ENCODE measurements around the gene USP37.
"Not testable (repeated sequence)": the region's sequence is repeated elsewhere in the genome, so short reads cannot be mapped to it uniquely, and the experiment has no call there.

USP37 gene

GRCh38 chr2:218547978-218548377 lies 20.2 kb downstream of the USP37 start:
- H3K4me1 ChIP-seq (ENCODE audit: insufficient read depth, low read length): no peaks in the 10 kb centered on the region
- no peak overlapping the region for H3K4me3 ChIP-seq (ENCODE audit: low read length)
- H3K9me3 ChIP-seq (ENCODE audit: insufficient read depth, low read depth, low read length): no peaks in the 10 kb centered on the region
- H3K9ac ChIP-seq (ENCODE audit: low read depth, low read length): no peak overlapping the region
- no peaks in the 10 kb centered on the region for H3K27me3 ChIP-seq (ENCODE audit: insufficient read depth, low read length)
- H3K27ac ChIP-seq (ENCODE audit: low read depth, low read length): no peak overlapping the region
- peaks cover 96% of the 10 kb centered on the region for H3K36me3 ChIP-seq (ENCODE audit: insufficient read depth, low read length)

- H3K4me3 ChIP-seq (ENCODE audit: low read length): no peak overlapping the region
- no peaks in the 10 kb centered on the region for H3K4me1 ChIP-seq (ENCODE audit: insufficient read depth, low read length)
- no peak overlapping the region for H3K27ac ChIP-seq (ENCODE audit: low read depth, low read length)
- peaks cover 96% of the 10 kb centered on the region for H3K36me3 ChIP-seq (ENCODE audit: insufficient read depth, low read length)
- no peak overlapping the region for H3K9ac ChIP-seq (ENCODE audit: low read depth, low read length)
- H3K9me3 ChIP-seq (ENCODE audit: insufficient read depth, low read depth, low read length): no peaks in the 10 kb centered on the region
- no peaks in the 10 kb centered on the region for H3K27me3 ChIP-seq (ENCODE audit: insufficient read depth, low read length)
These were observed 20.6 kb downstream of the USP37 start for GRCh38 chr2:218547511-218547910.

- no peaks in the 10 kb centered on the region for H3K27me3 ChIP-seq (ENCODE audit: insufficient read depth, low read length)
- no peak overlapping the region for H3K9ac ChIP-seq (ENCODE audit: low read depth, low read length)
- 98% methylated on average over 1 of the region's 1 CpG for WGBS
- H3K27ac ChIP-seq (ENCODE audit: low read depth, low read length): no peak overlapping the region
- H3K9me3 ChIP-seq (ENCODE audit: insufficient read depth, low read depth, low read length): no peaks in the 10 kb centered on the region
- peaks cover 98% of the 10 kb centered on the region for H3K36me3 ChIP-seq (ENCODE audit: insufficient read depth, low read length)
- H3K4me3 ChIP-seq (ENCODE audit: low read length): no peak overlapping the region
- no peaks in the 10 kb centered on the region for H3K4me1 ChIP-seq (ENCODE audit: insufficient read depth, low read length)
These were observed 22.1 kb downstream of the USP37 start for GRCh38 chr2:218546012-218546411.

- WGBS: 92% methylated on average over 2 of the region's 3 CpGs
These were observed 28.1 kb downstream of the USP37 start for GRCh38 chr2:218540015-218540414.

GRCh38 chr2:218536804-218537494 lies 31.2 kb downstream of the USP37 start:
- H3K4me1 ChIP-seq (ENCODE audit: insufficient read depth, low read length): no peaks in the 10 kb centered on the region
- no peaks in the 10 kb centered on the region for H3K27me3 ChIP-seq (ENCODE audit: insufficient read depth, low read length)
- H3K9ac ChIP-seq (ENCODE audit: low read depth, low read length): no peak overlapping the region
- H3K36me3 ChIP-seq (ENCODE audit: insufficient read depth, low read length): peaks cover 92% of the 10 kb centered on the region
- H3K27ac ChIP-seq (ENCODE audit: low read depth, low read length): no peak overlapping the region
- 88% methylated on average over 5 of the region's 6 CpGs for WGBS
- no peak overlapping the region for H3K4me3 ChIP-seq (ENCODE audit: low read length)
- no peaks in the 10 kb centered on the region for H3K9me3 ChIP-seq (ENCODE audit: insufficient read depth, low read depth, low read length)

More at GRCh38 chr2:218540015-218540414, 28.1 kb downstream of the USP37 start:
- Histone ChIP-seq H3K4me1 (ENCODE audit: insufficient read depth, low read length) (no peaks in the 10 kb centered on the region), H3K9me3 (ENCODE audit: insufficient read depth, low read depth, low read length) (no peaks in the 10 kb centered on the region), H3K27ac (ENCODE audit: low read depth, low read length) (no peak overlapping the region), H3K4me3 (ENCODE audit: low read length) (no peak overlapping the region), H3K9ac (ENCODE audit: low read depth, low read length) (no peak overlapping the region), H3K36me3 (ENCODE audit: insufficient read depth, low read length) (peaks cover 92% of the 10 kb centered on the region), H3K27me3 (ENCODE audit: insufficient read depth, low read length) (no peaks in the 10 kb centered on the region)

- Histone ChIP-seq H3K4me3 (ENCODE audit: low read length) (no peak overlapping the region), H3K4me1 (ENCODE audit: insufficient read depth, low read length) (no peaks in the 10 kb centered on the region), H3K36me3 (ENCODE audit: insufficient read depth, low read length) (peaks cover 97% of the 10 kb centered on the region)
These were observed 38.2 kb downstream of the USP37 start for GRCh38 chr2:218529990-218530389.

GRCh38 chr2:218528409-218528808 lies 39.7 kb downstream of the USP37 start:
- H3K36me3 ChIP-seq (ENCODE audit: insufficient read depth, low read length): peaks cover 97% of the 10 kb centered on the region
- not testable (repeated sequence) for H3K27me3 ChIP-seq (ENCODE audit: insufficient read depth, low read length); H3K9ac ChIP-seq (ENCODE audit: low read depth, low read length); H3K27ac ChIP-seq (ENCODE audit: low read depth, low read length); H3K4me1 ChIP-seq (ENCODE audit: insufficient read depth, low read length); H3K4me3 ChIP-seq (ENCODE audit: low read length); H3K9me3 ChIP-seq (ENCODE audit: insufficient read depth, low read depth, low read length)
- 88% methylated on average over 2 of the region's 2 CpGs for WGBS

More at GRCh38 chr2:218529990-218530389, 38.2 kb downstream of the USP37 start:
- Histone ChIP-seq H3K9ac (ENCODE audit: low read depth, low read length) (no peak overlapping the region), H3K27me3 (ENCODE audit: insufficient read depth, low read length) (no peaks in the 10 kb centered on the region), H3K9me3 (ENCODE audit: insufficient read depth, low read depth, low read length) (no peaks in the 10 kb centered on the region; the same call in 1 of the 2 replicates), H3K27ac (ENCODE audit: low read depth, low read length) (no peak overlapping the region)
- WGBS: 93% methylated on average over 2 of the region's 2 CpGs

GRCh38 chr2:218523651-218524050 lies 44.5 kb downstream of the USP37 start:
- no peaks in the 10 kb centered on the region for H3K4me1 ChIP-seq (ENCODE audit: insufficient read depth, low read length)
- H3K36me3 ChIP-seq (ENCODE audit: insufficient read depth, low read length): peaks cover 80% of the 10 kb centered on the region
- no peak overlapping the region for H3K9ac ChIP-seq (ENCODE audit: low read depth, low read length)
- no CpG with 5 or more reads among the region's 1 CpG for WGBS
- H3K4me3 ChIP-seq (ENCODE audit: low read length): no peak overlapping the region
- no peaks in the 10 kb centered on the region for H3K27me3 ChIP-seq (ENCODE audit: insufficient read depth, low read length)
- peaks cover 2% of the 10 kb centered on the region; the same call in 1 of the 2 replicates for H3K9me3 ChIP-seq (ENCODE audit: insufficient read depth, low read depth, low read length)
- H3K27ac ChIP-seq (ENCODE audit: low read depth, low read length): no peak overlapping the region

- 100% methylated on average over 1 of the region's 1 CpG for WGBS
- Histone ChIP-seq H3K9ac (ENCODE audit: low read depth, low read length) (no peak overlapping the region), H3K4me3 (ENCODE audit: low read length) (no peak overlapping the region), H3K4me1 (ENCODE audit: insufficient read depth, low read length) (no peaks in the 10 kb centered on the region), H3K27me3 (ENCODE audit: insufficient read depth, low read length) (no peaks in the 10 kb centered on the region), H3K27ac (ENCODE audit: low read depth, low read length) (no peak overlapping the region), H3K36me3 (ENCODE audit: insufficient read depth, low read length) (peaks cover 57% of the 10 kb centered on the region), H3K9me3 (ENCODE audit: insufficient read depth, low read depth, low read length) (no peaks in the 10 kb centered on the region; the same call in 1 of the 2 replicates)
These were observed 49.3 kb downstream of the USP37 start for GRCh38 chr2:218518876-218519275.

- peaks cover 50% of the 10 kb centered on the region for H3K36me3 ChIP-seq (ENCODE audit: insufficient read depth, low read length)
- no peak overlapping the region for H3K27ac ChIP-seq (ENCODE audit: low read depth, low read length)
- WGBS: 93% methylated on average over 4 of the region's 5 CpGs
These were observed 50.5 kb downstream of the USP37 start for GRCh38 chr2:218517434-218518206.

GRCh38 chr2:218516614-218517013 lies 51.5 kb downstream of the USP37 start:
- 80% methylated on average over 1 of the region's 1 CpG for WGBS

More at GRCh38 chr2:218517434-218518206, 50.5 kb downstream of the USP37 start:
- H3K9ac ChIP-seq (ENCODE audit: low read depth, low read length): no peak overlapping the region
- no peaks in the 10 kb centered on the region for H3K9me3 ChIP-seq (ENCODE audit: insufficient read depth, low read depth, low read length)
- no peaks in the 10 kb centered on the region for H3K4me1 ChIP-seq (ENCODE audit: insufficient read depth, low read length)
- no peaks in the 10 kb centered on the region for H3K27me3 ChIP-seq (ENCODE audit: insufficient read depth, low read length)
- no peak overlapping the region for H3K4me3 ChIP-seq (ENCODE audit: low read length)

More at GRCh38 chr2:218516614-218517013, 51.5 kb downstream of the USP37 start:
- H3K4me1 ChIP-seq (ENCODE audit: insufficient read depth, low read length): no peaks in the 10 kb centered on the region
- H3K9ac ChIP-seq (ENCODE audit: low read depth, low read length): no peak overlapping the region
- no peaks in the 10 kb centered on the region for H3K9me3 ChIP-seq (ENCODE audit: insufficient read depth, low read depth, low read length)
- H3K27me3 ChIP-seq (ENCODE audit: insufficient read depth, low read length): no peaks in the 10 kb centered on the region
- H3K36me3 ChIP-seq (ENCODE audit: insufficient read depth, low read length): peaks cover 42% of the 10 kb centered on the region
- H3K27ac ChIP-seq (ENCODE audit: low read depth, low read length): no peak overlapping the region
- no peak overlapping the region for H3K4me3 ChIP-seq (ENCODE audit: low read length)
